ACHN (cell line): ENCODE data around the gene PRSS56.
"Not testable (repeated sequence)": the region's sequence is repeated elsewhere in the genome, so short reads cannot be mapped to it uniquely, and the experiment has no call there.

ENCODE experiments used
- DNase-seq: peaks from one replicate; pipeline ENCODE4 v3.0.0-alpha.2; 2015
- in situ Hi-C: cut with HindIII; loops from 2 replicates; pipeline ENCODE4 v1.10.0; 2017; ENCODE audit warnings: low sequenced_read_pairs, low pct_ligation_motif_present, low pct_unique_long_range_greater_than_20kb

Gene PRSS56

GRCh38 chr2:232549655-232550353 lies 29.6 kb downstream of the PRSS56 start:
- in situ Hi-C loops = no loop called here
- DNase-seq = no peak

- peak; percentile 95 for DNase-seq
- in situ Hi-C loops = no loop called here
Observed at GRCh38 chr2:232550354-232551249, 30.4 kb downstream of the PRSS56 start, which contains the start of the genes EIF4E2 and TIGD1. TSS of gene EIF4E2 (plus strand) at chr2:232550689. CDS start at chr2:232550725, 36 bp downstream. TSS of gene TIGD1 (minus strand) at chr2:232550557. CDS start at chr2:232549882, 675 bp downstream.

GRCh38 chr2:232551250-232551638 lies 31.1 kb downstream of the PRSS56 start:
- DNase-seq = peak; percentile 22
- in situ Hi-C loops = no loop called here

GRCh38 chr2:232551776-232552175 lies 31.6 kb downstream of the PRSS56 start:
- in situ Hi-C loops = no loop called here

GRCh38 chr2:232556426-232556825 lies 36.2 kb downstream of the PRSS56 start:
- in situ Hi-C loops = no loop called here
- no peak for DNase-seq

More at GRCh38 chr2:232551776-232552175, 31.6 kb downstream of the PRSS56 start:
- no peak for DNase-seq

- in situ Hi-C loops = no loop called here
- DNase-seq = no peak
Observed at GRCh38 chr2:232562515-232563151, 42.4 kb downstream of the PRSS56 start.

- DNase-seq = no peak
- in situ Hi-C loops = no loop called here
Observed at GRCh38 chr2:232563580-232563979, 43.4 kb downstream of the PRSS56 start.

- in situ Hi-C loops = no loop called here
- DNase-seq = no peak
Observed at GRCh38 chr2:232567721-232568120, 47.5 kb downstream of the PRSS56 start.

- peak; percentile 81 for DNase-seq
- in situ Hi-C loops = no loop called here
Observed at GRCh38 chr2:232568161-232568560, 48.0 kb downstream of the PRSS56 start.

- no peak for DNase-seq
- in situ Hi-C loops = no loop called here
Observed at GRCh38 chr2:232569541-232569940, 49.4 kb downstream of the PRSS56 start.

- in situ Hi-C loops, DNase-seq: not testable (repeated sequence)
Observed at GRCh38 chr2:232570481-232570880, 50.3 kb downstream of the PRSS56 start.

GRCh38 chr2:232571026-232571474 lies 50.9 kb downstream of the PRSS56 start:
- no peak for DNase-seq
- in situ Hi-C loops = no loop called here

- in situ Hi-C loops = no loop called here
- DNase-seq = peak; percentile 33
Observed at GRCh38 chr2:232573042-232573441, 52.9 kb downstream of the PRSS56 start.

GRCh38 chr2:232573771-232574435 lies 53.7 kb downstream of the PRSS56 start:
- in situ Hi-C loops = no loop called here
- DNase-seq = no peak

- no peak for DNase-seq
- in situ Hi-C loops = no loop called here
Observed at GRCh38 chr2:232574674-232575403, 54.7 kb downstream of the PRSS56 start.
